GM18873 (cell line): ENCODE results near the gene CD37.
A peak's percentile ranks its signal among the peaks of the same experiment; 100 is the strongest.
"Not testable (repeated sequence)": the region's sequence is repeated elsewhere in the genome, so short reads cannot be mapped to it uniquely, and the experiment has no call there.

Experiments used
- ATAC-seq: cut with Tn5 transposase; IDR thresholded peaks from one replicate; pipeline ENCODE4 v1.9.1; 2021; ENCODE audit warnings: mild to moderate bottlenecking, moderate library complexity, moderate number of reproducible peaks; ENCODE audit not compliant: unreplicated experiment, low FRiP score

Gene CD37

GRCh38 chr19:49327878-49328544 lies 7.2 kb upstream of the CD37 start:
- ATAC-seq = no peak

DNA sequence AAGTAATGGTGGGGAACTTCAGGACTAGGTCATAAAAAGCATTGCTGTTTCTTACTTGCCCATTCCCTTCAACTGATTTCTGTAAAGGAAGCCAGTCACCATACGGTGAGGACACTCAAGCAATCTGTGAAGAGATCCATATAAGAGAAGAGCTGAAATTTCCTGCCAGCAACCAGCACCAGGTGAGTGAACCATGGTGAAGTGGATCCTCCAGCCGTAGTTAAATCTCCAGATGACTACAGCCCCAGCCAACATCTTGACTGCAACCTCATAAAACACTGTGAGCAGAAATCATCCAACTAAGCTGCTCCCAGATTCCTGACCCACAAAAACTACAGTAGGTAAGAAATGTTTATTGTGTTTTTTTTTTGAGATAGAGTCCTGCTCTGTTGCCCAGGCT lies 6.5 kb upstream of the CD37 start:
- no peak for ATAC-seq

DNA sequence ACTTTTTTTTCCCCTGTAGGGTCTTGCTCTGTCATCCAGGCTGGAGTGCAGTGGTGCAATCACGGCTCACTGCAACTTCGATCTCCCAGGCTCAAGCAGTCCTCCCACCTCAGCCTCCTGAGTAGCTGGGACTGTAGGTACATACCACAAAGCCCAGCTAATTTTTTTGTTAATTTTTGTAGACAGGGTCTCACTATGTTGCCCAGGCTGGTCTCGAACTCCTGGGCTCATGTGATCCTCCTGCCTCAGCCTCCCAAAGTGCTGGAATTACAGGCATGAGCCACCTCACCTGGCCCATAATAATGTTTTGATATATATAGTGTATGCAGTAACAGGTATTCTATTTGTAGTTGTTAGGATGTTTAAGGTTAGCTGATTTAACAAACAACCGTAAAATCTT lies 4.0 kb upstream of the CD37 start:
- not testable (repeated sequence) for ATAC-seq

DNA sequence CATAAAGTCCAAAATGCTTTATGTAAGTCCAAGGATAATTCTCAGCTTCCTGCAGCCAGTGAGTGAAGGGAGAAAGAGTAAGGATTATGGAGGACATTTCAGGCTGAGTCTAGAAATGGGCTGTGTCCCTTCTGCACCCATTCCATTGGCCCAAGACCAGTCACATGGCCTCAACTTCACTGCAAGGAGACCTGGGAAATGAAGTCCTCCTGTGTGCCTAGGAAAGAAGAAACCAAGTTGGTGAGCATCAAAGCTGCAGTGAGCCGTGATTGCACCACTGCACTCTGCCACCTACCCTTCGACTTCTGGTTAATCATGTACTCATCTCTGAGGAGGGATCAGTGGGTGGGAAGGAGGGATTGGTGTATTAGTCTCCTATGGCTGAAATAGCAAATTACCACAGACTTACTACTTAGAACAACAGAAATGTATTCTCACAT lies 3.6 kb upstream of the CD37 start:
- ATAC-seq = peak; percentile 62

DNA sequence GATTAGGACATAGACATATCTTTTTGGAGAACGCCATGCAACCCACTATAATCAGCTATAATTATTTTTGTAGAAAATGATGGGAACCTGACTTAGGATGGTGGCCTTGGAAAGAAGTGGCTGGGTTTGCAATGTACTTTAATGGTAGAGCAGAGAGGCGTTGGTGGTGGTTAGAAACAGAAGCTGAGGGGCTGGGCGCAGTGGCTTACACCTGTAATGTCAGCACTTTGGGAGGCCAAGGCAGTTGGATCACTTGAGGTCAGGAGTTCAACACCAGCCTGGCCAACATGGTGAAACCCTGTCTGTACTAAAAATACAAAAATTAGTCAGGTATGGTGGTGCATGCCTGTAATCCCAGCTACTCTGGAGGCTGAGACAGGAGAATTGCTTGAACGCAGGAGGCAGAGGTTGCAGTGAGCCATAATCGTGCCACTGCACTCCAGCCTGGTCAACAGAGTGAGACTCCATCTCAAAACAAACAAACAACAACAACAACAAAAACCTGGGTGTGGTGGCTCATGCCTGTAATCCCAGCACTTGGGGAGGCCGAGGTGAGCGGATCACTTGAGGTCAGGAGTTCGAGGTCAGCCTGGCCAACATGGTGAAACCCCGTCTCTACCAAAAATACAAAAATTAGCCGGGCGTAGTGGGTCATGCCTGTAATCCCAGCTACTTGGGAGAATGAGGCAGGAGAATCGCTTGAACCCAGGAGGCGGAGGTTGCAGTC lies 2.4 kb upstream of the CD37 start:
- not testable (repeated sequence) for ATAC-seq

DNA sequence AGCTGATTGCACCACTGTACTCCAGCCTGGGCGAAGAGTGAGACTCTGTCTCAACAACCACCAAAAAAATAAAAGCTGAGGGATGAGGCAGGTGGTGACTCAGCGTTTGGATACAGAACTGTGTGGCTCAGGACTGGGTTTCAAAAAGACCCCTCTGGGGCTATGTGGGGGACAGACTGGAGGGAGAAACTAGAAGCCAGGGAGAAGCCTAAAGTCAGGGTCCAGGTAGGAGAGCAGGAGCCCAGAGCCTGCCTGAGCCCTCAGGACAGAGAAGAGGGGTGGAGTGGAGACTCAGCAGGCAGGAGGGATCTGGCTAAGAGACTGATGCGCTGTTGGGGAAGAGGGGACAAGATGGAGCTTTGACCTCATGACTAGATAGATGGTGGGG lies 1.8 kb upstream of the CD37 start:
- no peak for ATAC-seq

DNA sequence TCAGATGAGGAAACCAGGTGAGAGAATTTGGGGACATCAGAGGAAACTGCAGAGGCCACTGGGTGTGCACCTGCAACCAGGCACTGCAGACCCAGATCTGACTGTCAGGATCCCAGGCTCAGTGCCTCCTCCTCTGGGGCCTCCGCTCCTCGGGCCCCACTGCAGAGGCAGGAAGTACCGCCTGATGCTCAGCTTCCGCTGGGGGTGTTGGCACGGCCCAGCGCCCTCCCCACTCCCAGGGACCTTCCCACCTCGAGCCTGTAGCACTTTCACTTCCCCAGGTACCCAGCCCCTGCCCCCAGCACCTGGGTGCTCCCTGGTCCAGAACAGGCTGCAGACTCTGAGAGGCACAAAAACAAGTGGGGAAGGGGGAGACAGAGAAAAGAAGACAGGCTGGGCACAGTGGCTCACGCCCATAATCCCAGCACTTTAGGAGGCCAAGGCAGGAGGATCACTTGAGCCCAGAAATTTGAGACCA lies 1.4 kb upstream of the CD37 start:
- peak; percentile 34 for ATAC-seq

DNA sequence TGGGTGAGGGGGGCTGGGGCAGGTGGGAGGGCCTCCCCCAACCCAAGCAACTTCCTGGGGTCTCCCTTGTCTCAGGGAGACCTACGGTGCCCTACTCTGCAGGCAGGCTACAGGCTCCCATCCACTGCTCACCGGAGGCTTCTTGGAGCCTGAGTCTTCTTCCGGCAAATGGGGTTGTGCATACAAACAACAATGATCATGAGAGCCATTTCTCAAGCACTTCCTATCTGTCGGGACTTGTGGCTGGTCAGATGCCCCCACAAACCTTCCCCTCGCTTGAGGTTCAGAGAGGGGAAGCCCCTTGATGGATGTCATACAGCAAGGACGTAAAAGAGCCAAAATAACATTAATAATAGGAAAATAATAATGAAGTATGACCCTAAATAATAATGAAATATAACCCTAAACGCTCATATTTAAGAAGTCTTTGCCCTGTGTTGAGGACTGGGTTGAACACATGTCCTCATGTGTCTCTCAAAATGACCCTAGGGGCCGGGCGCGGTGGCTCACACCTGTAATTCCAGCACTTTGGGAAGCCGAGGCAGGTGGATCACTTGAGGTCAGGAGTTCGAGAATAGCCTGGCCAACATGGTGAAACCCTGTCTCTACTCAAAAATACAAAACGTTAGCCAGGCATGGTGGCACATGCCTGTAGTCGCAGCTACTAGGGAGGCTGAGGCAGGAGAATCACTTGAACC lies 727 bp downstream of the CD37 start:
- no peak for ATAC-seq

GRCh38 chr19:49336482-49337266 lies 1.5 kb downstream of the CD37 start:
- no peak for ATAC-seq

DNA sequence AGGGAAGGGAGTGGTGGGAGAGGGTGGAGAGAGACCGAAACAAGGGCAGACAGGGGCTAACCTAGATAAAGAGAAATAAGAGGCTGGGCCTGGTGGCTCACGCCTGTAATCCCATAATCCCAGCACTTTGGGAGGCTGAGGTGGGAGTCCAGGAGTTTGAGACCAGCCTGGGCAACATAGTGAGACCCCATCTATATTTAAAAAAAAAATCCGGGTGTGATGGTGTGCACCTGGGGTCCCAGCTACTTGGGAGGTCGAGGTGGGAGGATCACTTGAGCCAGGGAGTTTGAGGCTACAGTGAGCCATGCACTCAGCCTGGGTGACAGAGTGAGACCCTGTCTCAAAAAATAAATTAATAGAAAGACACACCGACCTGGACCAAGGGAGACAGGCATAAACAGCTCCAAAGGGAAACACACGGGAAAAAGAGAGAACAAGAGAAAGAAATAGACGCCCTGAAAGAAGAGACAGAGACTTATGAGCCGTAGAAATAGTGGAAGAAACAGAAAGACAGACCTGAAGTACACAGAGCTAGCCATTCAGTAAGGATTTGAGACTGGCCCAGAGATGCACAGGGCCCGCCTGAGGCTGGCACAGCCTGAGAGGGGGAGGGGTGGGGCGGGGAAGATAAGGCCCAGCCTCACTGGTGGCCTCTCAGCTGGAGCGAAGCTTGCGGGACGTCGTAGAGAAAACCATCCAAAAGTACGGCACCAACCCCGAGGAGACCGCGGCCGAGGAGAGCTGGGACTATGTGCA lies 2.2 kb downstream of the CD37 start:
- ATAC-seq = no peak

DNA sequence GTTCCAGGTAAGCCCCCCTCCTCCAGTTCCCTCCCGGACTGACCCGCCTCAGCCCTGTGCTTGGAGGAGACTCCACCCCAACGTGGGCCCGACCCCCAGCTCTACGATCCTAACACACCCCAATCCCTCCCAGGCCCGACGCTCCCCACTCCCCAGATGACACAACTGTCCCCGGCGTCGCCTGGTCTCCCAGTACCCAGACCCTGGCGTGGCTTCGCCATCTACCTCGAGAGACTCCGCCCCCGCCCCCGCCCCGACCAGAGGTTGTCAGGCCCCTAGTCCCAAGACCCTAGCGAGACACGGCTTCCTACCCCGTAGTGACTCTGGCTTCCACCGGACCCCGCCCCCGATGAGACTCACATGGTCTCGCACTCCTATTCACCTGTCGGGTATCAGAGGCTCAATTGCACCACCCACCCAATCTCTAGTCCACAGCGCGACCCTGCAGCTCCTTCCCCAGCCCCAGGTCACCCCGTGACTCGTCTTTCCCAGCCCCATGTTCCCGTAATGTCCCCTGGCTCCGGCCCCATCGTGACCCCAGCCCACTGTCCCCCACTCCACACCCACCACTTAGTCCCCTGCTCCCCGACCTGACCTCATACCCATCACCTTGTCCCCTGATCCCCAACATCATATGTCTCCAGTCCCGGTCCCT lies 2.9 kb downstream of the CD37 start:
- ATAC-seq = no peak

- ATAC-seq = no peak
Measured at GRCh38 chr19:49338691-49339300, 3.6 kb downstream of the CD37 start.

DNA sequence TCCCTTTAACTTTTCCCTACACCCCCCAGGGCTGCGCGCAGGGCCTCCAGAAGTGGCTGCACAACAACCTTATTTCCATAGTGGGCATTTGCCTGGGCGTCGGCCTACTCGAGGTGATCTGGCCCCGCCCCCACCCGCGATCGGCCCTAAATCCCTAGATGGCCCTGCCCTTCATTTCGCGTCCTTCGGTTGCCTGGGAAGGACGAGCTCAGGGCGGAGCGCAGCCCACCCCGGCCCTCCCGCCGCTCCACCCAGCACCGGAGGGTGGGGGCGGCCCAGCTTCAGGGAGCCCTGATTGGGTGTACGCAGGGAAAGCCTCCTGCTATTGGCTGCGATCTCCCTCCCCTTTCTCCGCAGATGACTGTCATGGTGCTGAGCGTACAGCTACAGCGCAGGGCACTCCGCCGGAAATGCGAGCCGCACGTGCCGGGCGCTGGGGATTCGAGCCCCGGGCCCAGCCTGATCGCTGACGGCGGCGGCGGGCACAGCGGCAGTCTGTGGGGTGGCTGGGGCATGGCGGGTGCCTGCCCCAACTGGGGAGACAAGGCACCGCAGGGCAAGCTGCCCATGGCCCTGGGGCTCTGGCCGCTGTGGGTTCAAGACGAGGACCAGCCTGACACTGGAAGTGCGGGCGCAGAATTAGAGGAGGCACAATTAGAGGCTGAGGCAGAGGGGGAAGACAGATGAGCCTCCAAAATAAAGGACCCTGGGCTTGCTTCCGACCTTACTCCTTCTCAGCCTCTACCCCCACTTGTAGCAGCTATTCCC lies 4.3 kb downstream of the CD37 start:
- ATAC-seq = no peak

DNA sequence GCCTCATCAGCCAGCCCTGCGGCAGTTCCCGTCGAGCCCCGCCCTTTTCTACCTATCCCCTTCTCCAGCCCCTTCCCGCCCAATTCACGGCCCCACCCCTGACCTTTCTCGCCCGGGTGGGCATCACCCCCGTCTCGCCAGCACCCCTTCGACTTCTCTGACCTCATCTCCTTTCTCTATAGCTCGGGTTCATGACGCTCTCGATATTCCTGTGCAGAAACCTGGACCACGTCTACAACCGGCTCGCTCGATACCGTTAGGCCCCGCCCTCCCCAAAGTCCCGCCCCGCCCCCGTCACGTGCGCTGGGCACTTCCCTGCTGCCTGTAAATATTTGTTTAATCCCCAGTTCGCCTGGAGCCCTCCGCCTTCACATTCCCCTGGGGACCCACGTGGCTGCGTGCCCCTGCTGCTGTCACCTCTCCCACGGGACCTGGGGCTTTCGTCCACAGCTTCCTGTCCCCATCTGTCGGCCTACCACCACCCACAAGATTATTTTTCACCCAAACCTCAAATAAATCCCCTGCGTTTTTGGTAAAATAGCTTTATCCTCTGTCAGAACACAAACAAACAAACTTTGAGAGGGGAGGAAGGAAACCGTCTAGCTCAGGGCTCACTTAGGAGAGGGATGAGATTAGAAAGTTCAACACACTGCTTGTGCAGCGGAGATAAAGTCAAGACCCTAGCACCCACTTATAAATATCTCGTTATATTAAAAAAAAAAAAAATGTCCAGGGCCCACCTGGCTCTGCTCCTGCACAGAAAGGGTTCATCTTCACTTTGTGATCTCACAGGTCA lies 5.1 kb downstream of the CD37 start:
- ATAC-seq = peak; percentile 70

GRCh38 chr19:49340865-49341718 lies 5.9 kb downstream of the CD37 start:
- ATAC-seq = no peak

DNA sequence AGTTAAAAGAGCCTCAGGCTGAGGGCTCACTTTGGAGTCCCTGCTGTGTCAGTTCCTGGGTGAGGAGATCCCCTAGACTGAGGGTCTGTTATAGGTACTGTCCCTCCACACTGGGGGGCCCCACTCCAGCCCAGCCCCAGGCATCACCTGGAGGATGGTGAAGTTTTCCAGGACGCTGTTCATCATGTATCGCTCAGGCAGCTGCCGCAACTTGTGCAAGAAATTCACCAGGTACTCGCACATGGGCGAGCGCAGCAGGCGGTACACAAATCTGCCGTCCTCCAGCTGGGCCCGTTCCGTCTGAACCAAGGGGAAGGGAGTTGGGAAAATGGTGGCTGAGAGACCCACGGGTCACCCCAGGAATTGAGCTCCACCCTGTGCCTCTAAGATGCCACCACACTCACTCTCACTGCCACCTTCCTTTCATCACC lies 7.1 kb downstream of the CD37 start:
- no peak for ATAC-seq

DNA sequence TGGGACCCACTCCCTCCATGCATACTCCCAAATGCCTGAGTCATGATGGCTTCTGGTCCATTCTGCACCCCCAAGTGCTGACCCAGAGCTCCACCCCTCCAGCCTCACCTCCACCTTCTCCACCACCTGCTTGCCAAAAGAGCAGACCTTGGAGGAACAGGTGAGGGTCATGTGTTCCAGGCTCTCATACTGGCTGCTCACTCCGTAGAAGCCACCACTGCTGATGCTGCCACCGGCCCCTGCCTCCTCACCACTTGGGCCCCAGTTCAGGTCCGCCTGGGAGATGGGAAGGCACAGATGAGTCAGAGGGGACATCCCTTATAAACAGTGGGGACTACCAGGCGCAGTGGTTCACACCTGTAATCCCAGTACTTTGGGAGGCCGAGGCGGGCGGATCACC lies 7.9 kb downstream of the CD37 start:
- ATAC-seq = no peak
